ENCODE data around the gene KRAS.

DNA sequence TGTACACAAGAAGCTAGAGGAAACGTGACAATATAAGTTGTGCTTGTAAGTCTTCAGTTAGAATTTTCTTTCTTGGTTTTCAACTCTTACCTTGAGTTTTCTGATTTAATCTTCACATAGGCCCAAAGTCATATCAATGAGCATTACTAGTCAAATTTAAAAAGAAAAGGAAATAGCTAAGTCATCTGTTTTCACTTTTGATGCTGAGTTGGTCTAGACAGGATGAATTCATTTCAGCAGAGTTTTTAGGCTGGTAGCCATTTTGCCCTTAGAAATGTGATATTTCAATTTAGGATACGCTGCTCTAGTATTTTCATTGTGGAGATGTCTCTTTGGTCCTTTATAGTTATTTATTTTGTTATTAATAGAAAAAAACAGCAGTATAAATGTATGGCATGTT lies 44.6 kb upstream of the KRAS start:
- TF ChIP-seq, protein P1, sequence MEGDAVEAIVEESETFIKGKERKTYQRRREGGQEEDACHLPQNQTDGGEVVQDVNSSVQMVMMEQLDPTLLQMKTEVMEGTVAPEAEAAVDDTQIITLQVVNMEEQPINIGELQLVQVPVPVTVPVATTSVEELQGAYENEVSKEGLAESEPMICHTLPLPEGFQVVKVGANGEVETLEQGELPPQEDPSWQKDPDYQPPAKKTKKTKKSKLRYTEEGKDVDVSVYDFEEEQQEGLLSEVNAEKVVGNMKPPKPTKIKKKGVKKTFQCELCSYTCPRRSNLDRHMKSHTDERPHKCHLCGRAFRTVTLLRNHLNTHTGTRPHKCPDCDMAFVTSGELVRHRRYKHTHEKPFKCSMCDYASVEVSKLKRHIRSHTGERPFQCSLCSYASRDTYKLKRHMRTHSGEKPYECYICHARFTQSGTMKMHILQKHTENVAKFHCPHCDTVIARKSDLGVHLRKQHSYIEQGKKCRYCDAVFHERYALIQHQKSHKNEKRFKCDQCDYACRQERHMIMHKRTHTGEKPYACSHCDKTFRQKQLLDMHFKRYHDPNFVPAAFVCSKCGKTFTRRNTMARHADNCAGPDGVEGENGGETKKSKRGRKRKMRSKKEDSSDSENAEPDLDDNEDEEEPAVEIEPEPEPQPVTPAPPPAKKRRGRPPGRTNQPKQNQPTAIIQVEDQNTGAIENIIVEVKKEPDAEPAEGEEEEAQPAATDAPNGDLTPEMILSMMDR (IDR thresholded peaks at IDR 0.05; ENCODE audit: low read depth, low read length): no peak
- no peak for TF ChIP-seq EZH2phosphoT487 (IDR thresholded peaks at IDR 0.05; ENCODE audit: low read depth)
